HG03064 (cell line): ENCODE data around the gene CARD11.

ENCODE experiments used
- ATAC-seq: cut with Tn5 transposase; IDR thresholded peaks from one replicate; pipeline ENCODE4 v1.9.1; 2021; ENCODE audit warnings: low read depth; ENCODE audit not compliant: unreplicated experiment

Gene CARD11

DNA sequence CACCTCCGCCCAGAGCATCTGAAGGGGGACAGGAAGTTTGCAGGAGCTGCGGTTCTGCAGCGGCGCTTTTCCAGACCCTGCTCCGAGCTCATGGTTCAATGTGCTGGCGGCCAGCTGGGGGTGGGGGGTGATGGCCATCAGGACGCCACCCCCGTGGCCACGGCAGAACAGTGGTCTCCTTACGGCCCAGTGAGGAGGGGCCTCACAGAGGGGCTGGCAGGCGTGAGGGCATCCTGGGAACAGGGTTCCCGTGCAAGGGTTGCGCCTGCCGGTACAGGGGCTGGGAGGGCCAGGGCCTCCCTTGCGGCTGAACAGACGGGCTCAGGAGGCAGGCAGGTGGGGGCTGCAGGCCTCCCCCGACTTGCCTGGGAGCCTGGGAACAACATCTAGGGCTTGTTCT, 160.6 kb downstream of the CARD11 start:
- no peak for ATAC-seq

DNA sequence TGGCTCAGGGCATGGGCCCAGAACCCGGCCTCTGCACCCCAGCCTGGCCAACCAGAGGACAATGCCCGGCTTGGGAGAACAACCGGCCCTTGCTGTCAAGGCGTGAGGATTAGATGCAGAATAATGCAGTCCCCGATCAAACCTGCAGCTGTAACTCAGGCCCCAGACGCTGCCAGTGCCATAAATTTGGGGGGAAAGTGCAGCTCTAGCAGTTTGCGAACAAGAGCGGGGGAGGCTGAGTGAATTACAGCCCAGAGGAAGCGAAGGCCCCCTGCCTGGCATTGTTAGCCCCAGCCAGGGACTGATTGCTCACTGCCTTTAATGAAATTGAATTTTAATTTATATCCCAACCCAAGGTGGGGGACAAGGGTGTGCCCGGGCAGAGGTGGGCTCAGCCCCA, 161.6 kb downstream of the CARD11 start:
- ATAC-seq = no peak

DNA sequence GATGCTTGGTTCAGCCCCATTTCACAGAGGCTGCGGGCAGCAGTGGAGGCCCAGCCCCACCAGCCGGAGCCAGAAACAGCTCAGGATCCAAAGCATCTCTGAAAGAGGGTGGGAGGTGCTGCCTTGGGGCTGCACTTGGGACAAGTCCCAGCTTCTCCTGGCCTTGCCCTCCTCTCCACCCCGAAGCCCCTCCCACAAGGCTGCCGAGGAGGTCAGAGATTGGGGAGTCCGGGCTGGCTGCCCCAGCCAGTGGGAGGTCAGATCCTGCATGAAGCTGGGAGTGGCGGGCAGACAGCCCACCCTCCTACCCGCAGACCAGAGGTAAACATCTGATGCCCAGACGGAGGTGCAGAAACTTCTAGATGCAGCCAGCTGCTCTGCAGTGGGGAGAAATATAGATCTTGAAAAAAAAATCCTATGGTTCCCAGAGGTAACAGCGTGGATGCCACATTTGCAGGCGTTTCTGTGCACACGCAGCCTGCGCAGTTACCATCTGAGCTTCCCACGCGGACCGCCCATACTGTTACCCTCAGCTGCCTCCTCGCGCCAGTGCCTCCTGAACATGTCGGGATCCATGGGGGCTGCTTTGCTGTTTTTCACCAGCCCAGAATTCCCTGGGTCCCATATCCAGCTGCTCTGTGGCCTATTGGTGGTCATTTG, 162.7 kb downstream of the CARD11 start:
- ATAC-seq = no peak

DNA sequence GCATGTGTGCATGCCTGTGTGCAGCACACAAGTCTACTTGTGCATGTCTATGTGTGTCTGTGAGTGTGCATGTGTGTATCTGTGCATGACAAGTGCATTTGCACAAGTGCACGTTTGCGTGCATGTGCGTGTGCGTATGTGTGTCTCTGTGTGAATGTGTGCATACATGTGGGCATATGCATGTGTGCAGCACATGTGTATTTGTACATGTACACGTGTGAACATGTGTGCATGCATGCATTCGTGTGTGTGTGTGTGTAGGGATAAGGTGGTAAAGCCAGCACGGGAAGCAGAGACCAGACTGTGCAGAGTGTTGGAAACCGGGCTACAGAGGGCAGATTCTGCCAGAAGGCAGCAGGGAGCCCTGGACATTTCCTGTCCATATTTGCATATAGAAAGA, 163.6 kb downstream of the CARD11 start:
- ATAC-seq = no peak

DNA sequence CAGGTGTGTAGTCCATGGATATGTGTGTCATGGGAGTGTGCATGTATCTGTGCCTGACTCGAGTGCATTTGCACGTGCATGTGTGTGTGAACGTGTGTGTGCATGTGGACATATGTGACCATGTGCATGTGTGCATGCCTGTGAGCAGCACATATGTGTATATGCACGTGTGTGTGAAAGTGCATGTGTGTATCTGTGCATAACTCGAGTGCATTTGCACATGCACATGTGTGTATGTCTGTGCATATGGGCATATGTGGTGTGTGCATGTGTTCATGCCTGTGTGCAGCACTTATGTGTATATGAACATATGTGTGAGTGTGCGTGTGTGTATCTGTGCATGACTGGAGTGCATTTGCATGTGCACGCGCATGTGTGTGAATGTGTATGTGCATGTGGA, 164.3 kb downstream of the CARD11 start:
- ATAC-seq = no peak

DNA sequence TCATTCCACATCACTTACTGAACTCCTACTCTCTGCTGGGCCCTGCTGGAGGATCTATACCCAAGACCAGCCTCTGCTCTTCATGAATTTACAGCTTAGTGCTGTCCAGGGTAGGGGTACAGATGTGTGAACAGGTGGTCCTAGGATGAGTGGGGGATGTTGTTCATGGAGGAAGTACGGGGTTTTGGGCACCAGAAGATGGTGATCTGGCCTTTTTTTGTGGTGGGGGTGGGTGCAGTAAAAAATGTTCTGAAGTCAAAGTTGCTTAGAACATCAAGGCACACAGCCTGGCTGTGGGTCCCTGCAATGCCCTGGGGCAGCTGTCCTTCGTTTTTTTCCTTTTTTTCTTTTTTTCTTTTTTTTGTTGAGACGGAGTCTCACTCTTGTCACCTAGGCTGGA, 165.4 kb downstream of the CARD11 start:
- ATAC-seq = no peak

DNA sequence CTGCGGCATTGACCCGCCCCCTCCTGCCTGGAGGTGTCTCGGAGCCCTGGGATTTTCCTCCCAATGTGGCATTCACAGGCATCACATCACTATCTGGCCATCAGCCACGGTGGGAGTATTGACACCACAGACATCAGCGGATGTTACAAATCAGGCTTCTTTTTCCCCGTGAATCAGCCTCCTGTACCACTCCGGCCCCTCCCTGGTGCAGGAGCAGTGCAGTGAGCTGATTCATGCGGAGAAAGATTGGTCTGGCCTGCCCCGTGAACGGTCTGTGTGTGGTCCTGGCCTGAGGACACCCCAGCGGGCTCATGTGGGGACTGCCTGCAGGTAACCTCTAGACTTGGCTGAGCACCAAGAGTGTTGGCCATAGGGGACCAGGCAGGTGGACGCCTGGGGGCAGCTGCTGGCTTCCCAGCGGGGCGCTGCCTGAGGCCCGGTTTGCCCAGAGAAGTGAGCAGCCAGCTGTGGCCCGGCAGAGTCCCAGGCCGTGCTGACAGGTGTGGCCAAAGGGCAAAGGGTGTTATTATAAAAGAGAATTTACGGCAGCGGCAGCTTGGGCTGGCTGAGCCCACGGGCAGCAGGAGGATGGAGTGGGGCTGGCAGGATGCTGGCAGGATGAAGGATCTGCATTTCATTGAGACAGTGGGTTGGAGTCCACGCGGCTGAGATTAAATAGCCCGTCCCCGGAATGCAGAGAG, 167.5 kb downstream of the CARD11 start:
- ATAC-seq = no peak

DNA sequence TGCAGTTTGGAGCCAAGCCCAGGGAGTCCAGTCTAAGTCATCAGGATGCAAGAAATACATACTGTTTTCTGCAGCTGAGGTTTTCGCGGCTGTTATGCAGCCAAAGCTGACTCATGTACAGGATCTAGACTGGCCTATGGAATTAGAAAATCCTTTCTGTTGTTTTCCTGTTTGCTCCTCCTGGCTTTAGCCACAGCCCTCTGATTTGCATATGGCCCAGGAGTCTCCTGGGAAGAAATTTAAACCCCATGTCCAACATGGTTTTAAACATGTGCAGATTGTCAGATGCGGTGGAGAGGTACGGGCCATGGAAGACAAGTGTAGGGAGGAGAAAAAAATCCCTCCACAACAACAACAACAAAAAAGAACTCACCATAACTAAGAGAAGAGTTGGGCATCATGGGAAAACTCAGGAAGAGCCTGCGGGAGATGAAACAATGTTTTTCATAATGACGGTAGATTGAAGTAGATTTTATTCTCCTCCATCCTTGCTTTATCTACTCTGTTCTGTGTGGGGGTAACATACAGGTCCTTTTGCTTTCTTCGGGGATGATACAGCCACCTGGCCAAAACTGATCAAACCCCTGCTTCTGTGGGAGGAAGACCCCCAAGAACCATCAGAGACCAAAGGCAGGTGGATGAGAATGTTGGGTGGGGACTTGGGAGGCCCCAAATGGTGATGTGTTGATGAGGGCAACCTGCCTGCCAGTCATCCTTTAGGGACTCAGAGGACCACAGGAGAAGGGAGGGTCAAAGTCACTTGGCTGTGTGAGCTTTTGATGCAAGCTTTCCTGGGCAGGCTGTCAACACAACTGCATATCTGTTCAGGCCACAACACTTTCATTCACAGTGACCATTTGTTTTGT, 169.7 kb downstream of the CARD11 start:
- ATAC-seq = no peak

DNA sequence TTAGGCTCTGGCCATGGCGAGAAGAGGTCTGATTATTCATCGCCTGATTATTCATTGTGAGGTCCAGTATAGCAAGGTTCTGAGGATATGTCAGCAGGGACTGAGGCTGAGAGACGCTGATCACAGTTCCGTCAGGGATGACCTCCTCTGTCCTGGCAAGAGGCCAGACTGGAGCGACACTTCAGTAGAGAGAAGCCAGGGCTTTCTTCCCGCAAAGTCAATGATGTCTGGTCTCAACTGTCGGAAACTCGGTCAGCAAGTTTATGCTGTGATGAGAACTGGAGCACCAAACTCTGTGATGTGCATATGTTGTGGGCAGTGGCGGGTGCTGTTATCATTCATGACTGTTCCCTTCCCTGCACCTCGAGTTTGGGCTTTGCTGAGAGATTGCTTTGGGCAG, 170.5 kb downstream of the CARD11 start:
- no peak for ATAC-seq

DNA sequence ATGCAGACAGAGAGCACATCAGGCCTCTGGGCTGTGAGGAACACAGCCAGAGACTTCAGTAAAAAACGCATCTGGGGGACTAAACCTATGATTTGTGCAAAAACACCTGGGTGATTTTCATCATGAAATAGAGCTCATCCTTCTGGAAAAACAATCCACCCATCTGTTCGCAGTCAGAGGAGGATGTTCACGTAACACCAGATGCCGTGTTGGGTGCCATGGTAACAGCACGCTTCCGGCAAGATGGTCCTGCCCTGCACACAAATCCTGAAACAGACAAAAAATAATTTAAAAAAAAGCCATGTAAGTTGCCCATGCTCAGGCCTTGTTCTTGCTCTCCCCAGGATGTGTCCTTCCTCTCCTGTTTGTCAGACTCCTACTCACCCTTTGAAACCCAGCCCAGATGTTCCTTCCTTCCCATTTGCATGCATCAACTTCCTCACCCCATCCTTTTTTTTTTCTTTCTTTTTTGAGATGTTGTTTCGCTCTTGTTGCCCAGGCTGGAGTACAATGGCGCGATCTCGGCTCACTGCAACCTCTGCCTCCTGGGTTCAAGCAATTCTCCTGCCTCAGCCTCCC, 171.3 kb downstream of the CARD11 start:
- no peak for ATAC-seq

DNA sequence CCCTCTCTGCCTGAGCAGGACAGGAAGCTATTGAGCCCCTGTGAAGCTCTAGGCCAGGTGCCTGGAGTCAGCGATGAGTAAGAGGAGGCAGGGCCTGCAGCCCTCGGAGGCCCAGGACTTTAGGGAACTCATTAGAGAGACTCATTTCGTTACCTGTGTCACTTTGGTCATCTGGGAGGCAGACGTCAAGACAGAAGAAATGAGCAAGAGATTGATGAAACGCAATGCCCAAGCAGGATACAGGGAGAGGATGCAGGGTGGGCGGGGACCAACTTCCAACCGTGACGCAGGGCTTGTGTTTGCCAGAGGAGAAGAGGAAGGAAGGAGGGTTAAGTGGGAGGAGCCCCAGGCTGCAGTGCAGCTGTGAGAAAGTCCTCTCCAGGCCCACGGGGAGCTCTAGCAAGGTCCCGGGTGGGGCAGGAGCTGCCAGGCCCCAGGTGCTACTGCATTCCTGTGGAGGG, 173.2 kb downstream of the CARD11 start:
- ATAC-seq = no peak

DNA sequence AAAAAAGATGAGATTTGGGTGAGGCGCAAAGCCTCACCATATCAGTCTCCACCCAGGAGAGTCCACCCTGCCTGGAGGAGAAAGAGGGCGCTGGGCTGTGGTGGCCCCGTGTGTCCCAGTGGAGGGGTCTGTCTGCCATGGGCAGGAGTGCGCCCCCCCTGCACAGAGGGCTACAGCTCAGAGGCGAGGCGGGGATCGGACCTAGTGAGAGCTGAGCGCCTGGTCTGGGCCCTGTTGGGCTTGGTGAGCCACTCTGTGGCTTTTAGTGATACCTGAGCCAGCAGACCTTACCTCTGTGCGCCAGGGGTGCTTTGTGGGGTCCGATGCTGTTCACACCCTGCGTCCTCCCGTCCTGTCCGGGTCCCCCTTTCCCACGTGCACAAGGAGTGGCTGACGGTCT, 173.7 kb downstream of the CARD11 start:
- no peak for ATAC-seq

DNA sequence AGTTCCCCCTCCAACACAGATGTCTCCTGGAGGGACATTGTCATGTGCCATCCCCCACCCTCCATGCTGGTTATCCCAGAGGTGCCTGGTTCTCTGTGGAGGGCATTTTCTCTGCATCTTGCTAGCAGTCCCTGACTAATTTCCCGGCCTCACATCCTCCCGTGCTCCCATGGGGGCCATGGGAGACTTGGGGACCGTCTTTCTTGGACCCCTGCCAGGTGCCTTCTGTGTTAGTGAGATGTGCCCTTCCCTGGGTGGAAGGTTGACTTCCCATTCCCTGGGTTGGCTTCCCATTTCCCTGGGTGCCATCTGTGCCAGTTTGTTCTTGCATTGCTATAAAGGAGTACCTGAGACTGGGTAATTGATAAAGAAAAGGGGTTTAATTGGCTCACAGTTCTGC, 177.1 kb downstream of the CARD11 start:
- ATAC-seq = no peak

DNA sequence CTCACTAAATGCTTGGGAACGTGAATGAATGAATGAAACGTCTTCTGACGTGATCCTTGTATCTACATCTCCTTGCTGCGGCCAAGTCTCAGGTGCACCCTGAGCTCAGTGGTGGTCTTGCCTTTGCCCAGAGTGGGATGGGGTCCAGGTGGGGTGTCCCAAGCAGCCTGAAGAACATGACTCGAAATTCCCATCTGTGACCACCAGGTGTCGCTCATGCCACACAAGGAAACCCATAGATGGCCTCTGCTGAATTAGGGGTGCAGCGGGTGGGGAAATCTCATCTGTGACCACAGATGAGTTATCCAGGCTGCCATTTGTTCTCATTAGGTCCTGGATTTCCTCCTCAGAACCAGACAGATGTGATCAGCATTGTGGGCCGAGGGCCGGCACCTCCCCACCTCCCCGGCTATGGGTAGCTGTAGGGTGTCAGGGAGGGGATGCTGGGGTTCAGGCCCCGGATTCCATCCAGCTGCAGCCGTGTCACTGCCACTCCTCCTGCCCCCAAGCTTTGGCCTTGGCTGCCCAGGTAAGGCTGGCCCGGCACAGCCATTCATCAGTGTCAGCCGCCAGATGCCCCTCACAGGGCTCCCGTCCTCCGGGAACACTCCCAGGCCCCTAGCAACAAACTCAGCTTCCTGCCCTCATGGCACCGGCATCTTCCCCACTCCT, 178.5 kb downstream of the CARD11 start:
- ATAC-seq = no peak

DNA sequence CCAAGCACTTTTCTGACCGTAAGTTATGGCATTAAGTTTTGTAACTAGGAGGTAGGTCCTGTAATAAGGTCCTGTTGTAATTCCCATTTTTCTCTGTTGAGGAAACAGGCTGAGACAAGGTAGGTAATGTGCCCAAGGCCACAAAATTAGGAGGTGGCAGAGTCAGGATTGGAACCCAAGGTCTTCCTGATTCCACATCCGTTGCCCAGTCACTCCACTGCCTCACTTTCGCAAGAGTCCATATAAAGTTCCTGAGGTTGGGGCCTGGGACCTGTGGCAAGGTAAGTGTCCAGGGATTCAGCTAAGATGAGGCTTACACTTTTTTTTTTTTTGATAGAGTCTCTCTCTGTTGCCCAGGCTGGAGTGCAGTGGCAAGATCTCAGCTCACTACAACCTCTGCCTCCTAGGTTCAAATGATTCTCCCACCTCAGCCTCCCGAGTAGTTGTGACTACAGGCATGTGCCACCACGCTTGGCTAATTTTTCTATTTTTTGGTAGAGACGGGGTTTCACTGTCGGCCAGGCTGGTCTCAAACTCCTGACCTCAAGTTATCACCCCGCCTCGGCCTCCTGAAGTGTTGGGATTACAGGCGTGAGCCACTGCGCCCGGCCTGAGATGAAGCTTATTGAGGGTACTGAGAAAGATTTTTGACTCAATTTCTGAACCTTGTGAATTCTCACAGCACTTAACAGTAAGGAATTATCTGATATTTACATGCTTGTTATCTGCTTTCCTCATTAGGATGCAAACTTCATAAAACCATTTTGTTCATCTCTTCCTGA, 179.3 kb downstream of the CARD11 start:
- ATAC-seq = no peak

DNA sequence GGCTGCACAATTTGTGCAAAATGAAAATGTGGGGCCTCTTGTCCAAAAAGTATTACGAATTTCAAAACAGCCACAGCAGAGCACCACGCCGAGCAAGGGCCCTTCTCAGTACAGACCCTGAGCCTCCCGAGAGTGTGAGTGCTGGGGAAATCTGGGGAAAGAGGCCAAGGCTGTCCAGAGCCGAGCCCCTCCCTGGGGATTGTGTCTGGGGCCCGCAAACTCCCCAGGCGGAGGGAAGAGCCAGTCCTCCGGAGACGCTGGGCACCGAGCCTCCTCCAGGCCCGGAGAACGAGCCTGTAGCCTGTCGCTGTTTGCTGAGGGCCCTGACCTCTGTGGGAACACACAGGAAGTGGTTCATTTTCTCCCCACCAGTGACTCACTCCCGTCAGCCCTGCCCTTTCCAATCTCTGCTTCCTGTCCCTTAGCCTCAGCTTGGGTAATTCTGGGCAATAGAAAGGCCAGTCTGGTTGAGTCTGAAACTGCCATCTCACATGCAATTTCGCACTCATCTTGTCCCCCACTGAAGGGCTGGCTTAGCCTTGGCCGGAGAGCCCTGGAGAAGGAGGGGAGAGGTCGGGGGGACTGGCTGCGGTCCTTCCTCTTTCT, 180.1 kb downstream of the CARD11 start:
- ATAC-seq = peak; percentile 95

DNA sequence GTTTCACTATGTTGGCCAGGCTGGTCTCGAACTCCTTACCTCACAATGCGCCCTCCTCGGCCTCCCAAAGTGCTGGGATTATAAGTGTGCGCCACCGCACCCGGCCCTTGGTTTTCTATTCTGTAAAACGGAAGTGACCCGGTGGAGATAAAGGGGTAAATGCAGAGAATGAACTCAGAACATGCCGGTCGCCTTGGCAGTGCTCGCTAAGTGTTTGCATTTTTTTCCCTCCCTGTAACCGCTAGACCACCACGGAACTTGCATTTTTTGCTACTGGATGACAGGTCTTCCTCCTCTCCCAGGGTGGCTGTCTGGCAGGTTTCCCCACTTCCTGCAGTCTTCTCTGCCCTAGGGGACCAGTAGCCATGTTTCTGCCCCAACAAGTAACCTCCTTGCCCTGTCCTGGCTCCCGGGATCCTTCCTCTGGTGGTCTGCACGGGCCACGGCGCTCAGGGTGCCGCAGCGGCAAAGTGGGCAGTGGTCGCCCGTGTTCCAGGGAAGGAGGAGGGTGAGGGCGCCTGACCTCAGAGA, 180.8 kb downstream of the CARD11 start:
- no peak for ATAC-seq

DNA sequence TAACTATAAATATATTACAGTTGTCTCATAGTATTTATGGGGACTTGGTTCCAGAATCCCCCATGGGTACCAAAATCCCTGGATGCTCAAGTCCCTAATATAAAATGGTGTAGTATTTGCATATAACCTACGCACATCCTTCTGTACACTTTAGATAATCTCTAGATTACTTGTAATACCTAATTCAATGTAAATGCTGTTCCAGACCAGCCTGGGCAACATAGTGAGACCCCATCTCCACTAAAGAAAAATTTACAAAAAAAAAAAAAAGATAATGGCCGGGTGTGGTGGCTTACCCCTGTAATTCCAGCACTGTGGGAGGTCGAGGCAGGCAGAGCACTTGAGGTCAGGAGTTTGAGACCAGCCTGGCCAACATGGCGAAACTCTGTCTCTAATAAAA, 182.2 kb downstream of the CARD11 start:
- no peak for ATAC-seq

DNA sequence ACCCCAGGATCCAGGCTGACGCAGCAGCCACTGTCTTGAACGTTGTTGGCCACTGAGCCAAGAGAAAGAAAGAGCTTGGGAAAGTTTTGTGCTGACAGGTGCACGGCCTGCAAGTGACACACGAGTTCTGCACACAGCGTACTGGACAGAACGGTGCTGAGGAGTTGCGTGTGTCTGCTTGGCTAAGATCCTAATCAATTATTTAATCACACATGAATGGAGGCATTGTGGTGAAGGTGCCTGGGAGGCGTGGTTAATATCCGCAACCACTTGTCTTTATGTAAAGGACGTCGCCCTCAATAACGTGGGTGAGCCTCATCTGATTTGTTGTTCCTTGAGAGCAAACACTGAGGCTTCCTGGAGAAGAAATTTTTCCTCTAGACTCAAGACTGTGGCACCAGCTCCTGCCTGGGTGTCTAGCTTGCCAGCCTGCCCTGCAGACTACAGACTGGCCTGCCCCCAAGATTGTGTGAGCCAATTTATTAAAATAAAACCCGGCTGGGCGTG, 183.0 kb downstream of the CARD11 start:
- no peak for ATAC-seq
